DOHH2 (cell line): ENCODE data around the gene ZMAT3.

Experiments used
- CTCF ChIP-seq: fragments of 200-600 bp; sonication (generic); IDR thresholded peaks from one replicate; pipeline ENCODE4 v1.5.1; 2014; ENCODE audit warnings: antibody characterized with exemption, mild to moderate bottlenecking, low read depth, low read length; ENCODE audit not compliant: poor library complexity, severe bottlenecking
- EZH2phosphoT487 ChIP-seq: fragments of 200-600 bp; sonication (generic); IDR thresholded peaks from 2 replicates; pipeline ENCODE4 v1.6.1; 2017; ENCODE audit warnings: borderline replicate concordance, mild to moderate bottlenecking, antibody characterized with exemption, low read length, moderate library complexity, mixed read lengths

- TF ChIP-seq CTCF (no peak), EZH2phosphoT487 (no peak)
Measured at GRCh38 chr3:179005213-179005612, 66.4 kb downstream of the ZMAT3 start.
